Kidney (tissue), 14 donors: Measurements from ENCODE around the gene GTSE1. TPM values are rescaled to one million over a fixed set of nuclear protein-coding genes. Genes with fewer than 3 reads are reported as not detected.

Experiments used
- DNase-seq, 5 donors: peaks; one replicate each; pipeline ENCODE4 v3.0.0-alpha.2; 2013 to 2020
- FAIRE-seq: peaks from 2 replicates; lab custom pipeline; 2012; peaks lifted over from hg19 to GRCh38; lab: Jason Lieb, UNC
- H3K27ac ChIP-seq, 2 donors: one replicate each; pipeline ENCODE4 v1.7.0; 2013; ENCODE audit warnings: low read depth in 2 of 2, low read length in 2 of 2, inconsistent platforms in 1 of 2
- H3K27me3 ChIP-seq: one replicate; pipeline ENCODE4 v1.7.1; 2013; ENCODE audit warnings: low read length, inconsistent platforms; ENCODE audit not compliant: control insufficient read depth, insufficient read depth
- H3K36me3 ChIP-seq, 3 donors: one replicate each; pipeline versions ENCODE4 v1.7.0 to v1.7.1; 2013; ENCODE audit warnings: low read length in 3 of 3, control low read depth in 1 of 3, inconsistent platforms in 1 of 3; ENCODE audit not compliant: insufficient read depth in 3 of 3, control insufficient read depth in 2 of 3
- H3K4me1 ChIP-seq, 3 donors: one replicate each; pipeline versions ENCODE4 v1.7.0 to v1.7.1; 2013; ENCODE audit warnings: low read length in 3 of 3, inconsistent platforms in 1 of 3, low read depth in 1 of 3; ENCODE audit not compliant: control insufficient read depth in 2 of 3, insufficient read depth in 2 of 3
- H3K4me3 ChIP-seq, 3 donors: one replicate each; pipeline versions ENCODE4 v1.7.0 to v1.8.1; 2013; ENCODE audit warnings: low read length in 3 of 3, control low read depth in 1 of 3, inconsistent platforms in 1 of 3
- H3K9ac ChIP-seq, 3 donors: one replicate each; pipeline versions ENCODE4 v1.7.0 to v1.7.1; 2013; ENCODE audit warnings: low read length in 3 of 3, control low read depth in 1 of 3, inconsistent platforms in 1 of 3
- H3K9me3 ChIP-seq, 3 donors: one replicate each; pipeline versions ENCODE4 v1.7.0 to v1.7.1; 2013; ENCODE audit warnings: low read length in 3 of 3, control low read depth in 1 of 3, inconsistent platforms in 1 of 3; ENCODE audit not compliant: control insufficient read depth in 2 of 3, insufficient read depth in 1 of 3
- CTCF ChIP-seq: IDR thresholded peaks from 3 replicates; pipeline ENCODE4 v1.5.1; 2012; ENCODE audit warnings: mild to moderate bottlenecking, moderate library complexity, borderline replicate concordance; ENCODE audit not compliant: insufficient read depth; ENCODE audit errors: extremely low read depth
- intact Hi-C: fragments of 100-400 bp; cut with DNase I; formaldehyde crosslinking; loops from one replicate; pipeline ENCODE4 v1.11.1; 2022
- polyA plus RNA-seq: library from polyadenylated mRNA; stranded (reverse); fragments of 350-450 nt; fragmentation: Illumina TruSeq; extraction: RNeasy Lipid Tissue Mini Kit (QIAGEN cat#74804); gene quantifications from one replicate; pipeline ENCODE4 v1.2.3, GENCODE V29; 2014; ENCODE audit warnings: low read depth, low replicate concordance; ENCODE audit not compliant: insufficient read depth
- total RNA-seq: library from RNA; stranded (reverse); fragmentation: NEBNext Ultra II Directional; extraction: Animal tissue kit (Norgen Biotek cat#: 25700); gene quantifications from one replicate; pipeline ENCODE4 v1.2.1, GENCODE V29; 2021
- donor health status: control.
- donor health status: control.
- donor health status: control.
- donor health status: control.
- donor health status: control.
- donor health status: DM: yes; HTN: yes; CAD: no.
- donor health status: Normal renal cell carcinoma (clear cell type).

GTSE1 gene
- total and polyA plus RNA-seq, 2 donors from 2014 or later: 0.41 to 0.94 TPM

DNA sequence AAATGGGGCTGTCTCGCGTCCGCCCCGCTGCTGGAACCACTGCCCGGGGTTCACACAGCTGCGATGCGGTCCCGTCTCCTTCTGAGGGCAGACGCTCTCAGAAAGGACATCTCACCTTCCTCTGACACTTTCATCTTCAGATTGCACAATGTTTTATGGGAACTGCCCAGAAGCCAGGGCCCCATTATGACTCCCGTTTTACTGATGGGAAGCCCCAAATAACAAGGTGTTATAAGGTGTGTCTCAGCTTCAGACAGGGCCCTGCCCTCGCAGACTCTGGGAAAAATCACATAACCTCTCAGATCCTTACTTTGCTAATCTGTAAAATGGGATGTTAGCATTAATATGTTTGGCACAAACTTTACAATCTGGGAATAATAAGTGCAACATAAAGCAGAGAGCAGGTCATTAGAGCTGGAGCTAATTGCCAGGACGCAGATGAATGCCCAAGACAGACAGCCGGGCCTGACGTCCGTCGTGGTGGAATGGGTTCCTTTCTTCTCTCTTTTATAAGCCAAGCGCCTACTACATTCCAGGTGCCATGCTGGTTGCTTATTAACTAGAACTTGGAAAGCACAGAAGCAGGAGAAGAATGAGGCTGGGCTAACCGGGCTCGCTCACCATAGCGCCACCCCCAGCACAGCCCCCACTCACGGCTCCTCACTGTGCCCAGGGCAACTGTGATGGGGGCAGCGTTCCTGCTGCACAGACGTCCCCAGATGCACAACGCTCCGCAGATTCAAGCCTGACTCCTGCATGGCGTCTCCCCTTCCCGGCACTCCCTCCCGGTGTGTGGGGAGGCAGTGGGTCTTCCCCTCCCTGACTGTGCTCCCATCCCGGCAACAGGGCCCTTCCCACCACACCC, 82.6 kb downstream of the GTSE1 start:
- no peak for FAIRE-seq

DNA sequence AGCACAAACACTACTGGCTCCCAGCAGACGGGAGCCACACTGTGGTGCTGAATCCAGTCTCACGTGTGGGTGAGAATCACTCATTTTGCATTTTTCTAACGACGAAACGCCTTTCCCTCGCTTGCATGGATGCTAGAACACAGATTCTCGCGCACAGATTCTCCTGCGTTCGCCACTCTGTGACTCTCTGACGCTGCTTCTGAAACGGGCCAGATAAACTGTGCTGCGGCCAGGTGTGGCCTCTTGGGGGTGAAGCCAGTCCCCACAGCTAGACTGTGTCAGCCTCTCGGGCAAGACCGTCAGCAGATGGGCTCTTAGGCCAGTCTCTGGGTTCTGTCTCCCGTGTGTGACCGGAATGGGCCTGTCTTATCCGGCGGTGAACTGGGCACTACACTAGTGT, 83.4 kb downstream of the GTSE1 start:
- FAIRE-seq: no peak
- no peak for TF ChIP-seq CTCF
- Histone ChIP-seq H3K27me3 (no peaks in the 10 kb centered on the region), H3K4me3 (peak overlapping the region in 1 of 3 donors; percentile 13), H3K9ac (peak overlapping the region in 1 of 3 donors; percentile 62), H3K4me1 (peaks cover 4 to 41% (median 40%) of the 10 kb centered on the region in 3 donors), H3K36me3 (peaks cover 2 to 26% (median 2%) of the 10 kb centered on the region in 3 donors), H3K9me3 (peaks cover 0 to 6% (median 0%) of the 10 kb centered on the region in 3 donors), H3K27ac (peak overlapping the region; percentile 72 to 81)
- DNase-seq: peak in 1 of 5 donors; percentile 58
- intact Hi-C loops: no loop called here

More for the DNA sequence above, 82.6 kb downstream of the GTSE1 start:
- DNase-seq: peak; percentile 79 to 95 (median 85)
- Histone ChIP-seq H3K9ac (peak overlapping the region in 1 of 3 donors; percentile 62), H3K4me3 (peak overlapping the region in 1 of 3 donors; percentile 13), H3K4me1 (peaks cover 4 to 47% (median 45%) of the 10 kb centered on the region in 3 donors), H3K27ac (peak overlapping the region; percentile 81 to 92), H3K27me3 (no peaks in the 10 kb centered on the region), H3K36me3 (peaks cover 2 to 26% (median 2%) of the 10 kb centered on the region in 3 donors), H3K9me3 (peaks cover 0 to 6% (median 0%) of the 10 kb centered on the region in 3 donors)
- intact Hi-C loops: no loop called here
- no peak for TF ChIP-seq CTCF

Other genes with a start within 250 kb of the GTSE1 start
- 36.8 TPM for gene PPARA, start 146.3 kb upstream of the GTSE1 start, total RNA-seq
- 15.8 TPM for gene PPARA, start 146.3 kb upstream of the GTSE1 start, polyA plus RNA-seq
- 10.2 TPM for gene CDPF1, start 46.6 kb upstream of the GTSE1 start, total RNA-seq
- 13.3 TPM for gene CDPF1, start 46.6 kb upstream of the GTSE1 start, polyA plus RNA-seq
- gene PKDREJ, start 33.5 kb upstream of the GTSE1 start, total RNA-seq: 0.06 TPM
- 0.15 TPM for gene PKDREJ, start 33.5 kb upstream of the GTSE1 start, polyA plus RNA-seq
- 41.3 TPM for gene TTC38, start 28.9 kb upstream of the GTSE1 start, total RNA-seq
- gene TTC38, start 28.9 kb upstream of the GTSE1 start, polyA plus RNA-seq: 100 TPM
- gene TRMU, start 38.8 kb downstream of the GTSE1 start, total RNA-seq: 40.5 TPM
- gene TRMU, start 38.8 kb downstream of the GTSE1 start, polyA plus RNA-seq: 41.1 TPM
- gene CELSR1, start 240.8 kb downstream of the GTSE1 start, total RNA-seq: 49.9 TPM
- gene CELSR1, start 240.8 kb downstream of the GTSE1 start, polyA plus RNA-seq: 15.7 TPM